Activated CD8-positive, alpha-beta T cell treated with anti-CD3 and anti-CD28 coated beads, Interleukin-2, amount 10 ng/mL, durations not matched to agents 7 days and 5 days (primary cell): ENCODE data around the gene FUT9. TPM values are rescaled to one million over a fixed set of nuclear protein-coding genes. Genes with fewer than 3 reads are reported as not detected.

Experiments used
- ATAC-seq: fragments of 150-1000 bp; cut with Tn5 transposase; one replicate; pipeline ENCODE4 v1.10.0; 2021; ENCODE audit warnings: moderate library complexity
- CTCF ChIA-PET: fragments of 350-600 bp; sonication (Branson Sonifier 250); formaldehyde crosslinking; loops from one replicate; lab custom pipeline; 2021; ENCODE audit warnings: antibody characterized with exemption; lab: Charles Lee
- POLR2A ChIA-PET: fragments of 350-600 bp; sonication (Branson Sonifier 250); formaldehyde crosslinking; loops from one replicate; lab custom pipeline; 2021; ENCODE audit warnings: antibody characterized with exemption; lab: Charles Lee
- DNase-seq: peaks from one replicate; pipeline ENCODE4 v3.0.0-alpha.2; 2020
- H3K27ac Mint-ChIP-seq: one replicate; pipeline ENCODE4 v1.8.0; 2021; ENCODE audit warnings: mild to moderate bottlenecking, mixed read lengths
- H3K27me3 Mint-ChIP-seq: one replicate; pipeline ENCODE4 v1.8.0; 2021; ENCODE audit warnings: low read depth, mixed read lengths
- H3K36me3 Mint-ChIP-seq: one replicate; pipeline ENCODE4 v1.8.0; 2021; ENCODE audit warnings: low read depth, mixed read lengths
- H3K4me1 Mint-ChIP-seq: one replicate; pipeline ENCODE4 v1.8.0; 2021; ENCODE audit warnings: low read depth, mixed read lengths
- H3K4me3 Mint-ChIP-seq: one replicate; pipeline ENCODE4 v1.8.0; 2021; ENCODE audit warnings: mild to moderate bottlenecking, mixed read lengths
- H3K9me3 Mint-ChIP-seq: one replicate; pipeline ENCODE4 v1.8.0; 2022; ENCODE audit warnings: mixed read lengths; ENCODE audit not compliant: insufficient read depth
- total RNA-seq, 2 experiments: library from RNA; stranded (reverse); gene quantifications; one replicate each; pipeline ENCODE4 v1.2.3, GENCODE V29; 2021

The FUT9 gene
- total RNA-seq, 2 experiments from 2014 or later: not detected

DNA sequence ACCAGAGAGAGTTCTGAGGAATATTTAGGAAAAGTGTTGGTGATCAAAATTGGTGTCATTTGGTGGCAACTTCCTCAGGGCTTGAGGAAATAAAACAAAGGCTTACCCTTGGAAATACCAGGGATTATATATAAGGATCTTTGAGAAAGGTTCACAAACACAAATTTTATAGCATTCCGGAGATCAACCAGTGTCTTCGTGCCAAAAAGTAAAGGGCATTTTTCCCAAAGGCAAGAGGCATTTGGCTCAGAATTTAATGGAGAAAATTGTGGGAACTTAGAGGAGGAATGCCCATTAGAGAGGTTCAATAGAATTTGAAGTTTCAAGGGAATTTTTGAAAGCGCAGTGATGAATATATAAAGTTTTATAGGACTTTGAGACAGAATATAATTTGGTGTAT lies 179.5 kb downstream of the FUT9 start:
- no peak for ATAC-seq
- DNase-seq: no peak
- Mint-ChIP-seq H3K4me3 (no peak overlapping the region), H3K9me3 (no peaks in the 10 kb centered on the region), H3K36me3 (no peaks in the 10 kb centered on the region), H3K4me1 (no peaks in the 10 kb centered on the region), H3K27ac (no peak overlapping the region), H3K27me3 (no peaks in the 10 kb centered on the region)
- POLR2A ChIA-PET: no interaction called here
- CTCF ChIA-PET: no interaction called here

DNA sequence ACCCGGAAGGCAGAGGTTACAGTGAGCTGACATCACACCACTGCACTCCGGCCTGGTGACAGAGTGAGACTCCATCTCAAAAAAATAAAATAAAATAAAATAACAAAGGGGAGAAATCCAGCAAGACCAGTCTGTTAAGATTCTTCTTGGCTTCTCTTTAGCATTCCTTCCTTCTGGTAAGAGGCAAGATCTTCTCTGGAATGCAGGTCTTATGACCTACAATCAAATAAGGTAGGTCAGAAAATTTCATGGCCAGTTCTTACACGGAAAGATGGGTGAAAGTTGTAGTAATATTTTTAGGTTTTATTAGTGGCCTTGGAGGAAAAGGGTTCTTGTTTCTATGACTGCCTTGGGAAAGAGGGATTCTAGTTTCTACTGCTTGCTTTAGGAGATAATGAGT lies 180.9 kb downstream of the FUT9 start:
- Mint-ChIP-seq H3K9me3 (no peaks in the 10 kb centered on the region), H3K4me3 (no peak overlapping the region), H3K27me3 (no peaks in the 10 kb centered on the region), H3K4me1 (no peaks in the 10 kb centered on the region), H3K27ac (no peak overlapping the region), H3K36me3 (no peaks in the 10 kb centered on the region)
- DNase-seq: no peak
- ATAC-seq: no peak
- ChIA-PET POLR2A (no interaction called here), CTCF (no interaction called here)

DNA sequence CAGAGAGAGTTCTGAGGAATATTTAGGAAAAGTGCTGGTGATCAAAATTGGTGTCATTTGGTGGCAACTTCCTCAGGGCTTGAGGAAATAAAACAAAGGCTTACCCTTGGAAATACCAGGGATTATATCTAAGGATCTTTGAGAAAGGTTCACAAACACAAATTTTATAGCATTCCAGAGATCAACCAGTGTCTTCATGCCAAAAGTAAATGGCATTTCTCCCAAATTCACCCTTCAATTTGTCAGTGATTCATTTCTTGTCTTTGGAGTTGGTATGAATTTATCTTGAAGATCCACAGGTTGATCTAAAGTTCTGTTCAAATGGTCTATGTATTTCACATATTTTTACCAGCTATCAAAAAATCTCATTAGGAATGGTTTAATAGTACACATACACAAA lies 181.5 kb downstream of the FUT9 start:
- no peak overlapping the region for H3K27ac Mint-ChIP-seq
- DNase-seq: no peak
- ChIA-PET POLR2A (no interaction called here), CTCF (no interaction called here)
- no peak for ATAC-seq
- H3K4me3 Mint-ChIP-seq: no peak overlapping the region
- no peaks in the 10 kb centered on the region for H3K27me3 Mint-ChIP-seq
- no peaks in the 10 kb centered on the region for H3K9me3 Mint-ChIP-seq
- H3K36me3 Mint-ChIP-seq: no peaks in the 10 kb centered on the region
- no peaks in the 10 kb centered on the region for H3K4me1 Mint-ChIP-seq

DNA sequence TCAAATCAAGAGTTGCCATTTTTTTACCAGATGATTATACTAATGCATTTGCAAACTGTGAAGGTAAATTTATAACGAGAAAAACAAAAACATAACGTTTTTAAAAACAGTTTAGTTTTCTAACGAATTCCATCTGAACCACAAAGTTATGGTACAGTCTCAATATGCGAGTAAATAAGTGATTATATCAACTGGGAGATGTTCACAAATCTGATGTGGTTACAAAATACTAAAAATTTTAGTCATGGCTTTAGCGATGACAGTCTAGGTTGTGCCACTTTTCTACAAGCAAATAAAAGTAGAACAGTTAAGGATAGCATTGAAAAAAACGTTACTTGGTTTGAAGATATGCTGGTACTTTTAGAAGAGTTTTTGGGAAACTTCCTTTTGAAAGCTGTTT lies 186.8 kb downstream of the FUT9 start:
- no peaks in the 10 kb centered on the region for H3K4me1 Mint-ChIP-seq
- no peaks in the 10 kb centered on the region for H3K36me3 Mint-ChIP-seq
- no peaks in the 10 kb centered on the region for H3K9me3 Mint-ChIP-seq
- ChIA-PET POLR2A (no interaction called here), CTCF (no interaction called here)
- DNase-seq (no peak), ATAC-seq (no peak)
- H3K27me3 Mint-ChIP-seq: no peaks in the 10 kb centered on the region
- no peak overlapping the region for H3K27ac Mint-ChIP-seq
- no peak overlapping the region for H3K4me3 Mint-ChIP-seq

DNA sequence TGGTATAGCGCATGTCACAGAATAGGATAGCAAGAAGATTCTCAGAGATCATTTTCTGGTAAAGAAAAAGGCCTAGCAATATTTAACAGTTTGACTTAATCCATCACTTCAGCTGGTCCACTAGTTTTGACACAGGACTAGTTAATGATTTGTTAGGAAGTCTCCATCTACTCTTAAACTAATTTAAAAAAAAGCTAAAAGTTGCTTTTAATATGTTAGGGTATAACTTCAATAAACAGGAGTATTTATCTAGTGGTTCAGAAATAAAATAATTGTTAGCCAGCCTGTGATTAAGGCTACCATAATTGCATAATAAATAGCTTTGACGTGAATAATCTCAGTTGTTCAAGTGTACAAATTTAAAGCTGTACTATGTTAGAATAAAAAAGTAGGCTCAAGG lies 195.6 kb downstream of the FUT9 start:
- H3K36me3 Mint-ChIP-seq: no peaks in the 10 kb centered on the region
- no peak overlapping the region for H3K4me3 Mint-ChIP-seq
- H3K27ac Mint-ChIP-seq: no peak overlapping the region
- H3K4me1 Mint-ChIP-seq: no peaks in the 10 kb centered on the region
- ChIA-PET POLR2A (no interaction called here), CTCF (no interaction called here)
- ATAC-seq (no peak), DNase-seq (no peak)
- H3K9me3 Mint-ChIP-seq: no peaks in the 10 kb centered on the region
- H3K27me3 Mint-ChIP-seq: no peaks in the 10 kb centered on the region

DNA sequence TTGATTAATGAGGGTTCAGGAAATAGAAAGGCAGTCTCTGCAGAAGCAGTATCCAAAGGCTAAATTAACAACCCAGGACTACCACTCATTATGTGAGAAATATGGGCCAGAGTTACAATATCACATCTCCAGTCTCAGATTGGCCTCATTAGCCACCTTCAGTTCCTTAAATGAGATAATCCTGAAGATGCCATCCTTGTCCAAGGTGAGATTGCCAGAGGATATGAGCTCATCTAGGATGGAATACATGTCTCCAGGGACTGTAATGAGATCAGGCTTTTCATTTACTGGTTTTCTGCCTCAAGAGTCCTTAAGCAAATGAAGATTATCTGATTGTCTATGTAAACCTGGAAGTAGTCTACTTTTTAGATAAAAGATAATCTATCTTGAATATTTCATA lies 196.3 kb downstream of the FUT9 start:
- DNase-seq (no peak), ATAC-seq (no peak)
- ChIA-PET CTCF (no interaction called here), POLR2A (no interaction called here)
- Mint-ChIP-seq H3K4me3 (no peak overlapping the region), H3K27me3 (no peaks in the 10 kb centered on the region), H3K27ac (no peak overlapping the region), H3K36me3 (no peaks in the 10 kb centered on the region), H3K9me3 (no peaks in the 10 kb centered on the region), H3K4me1 (no peaks in the 10 kb centered on the region)

DNA sequence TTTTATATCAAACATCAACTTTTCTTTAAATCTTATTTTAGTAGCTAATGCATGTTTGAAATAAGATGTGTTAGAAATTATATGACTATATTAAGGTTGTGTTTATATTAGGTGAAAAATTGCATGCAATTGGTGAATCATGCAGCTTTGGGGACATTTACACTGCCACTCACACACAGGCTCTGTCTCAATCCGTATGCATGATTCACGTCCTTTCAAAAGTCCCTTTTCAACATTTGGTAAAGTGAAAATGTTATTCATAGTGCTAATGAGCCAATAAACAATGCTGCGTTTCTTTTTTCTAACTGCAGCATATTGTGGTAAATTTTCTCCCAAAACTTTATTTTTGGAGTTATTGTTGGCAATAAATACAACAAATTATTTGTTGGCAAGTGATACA lies 198.0 kb downstream of the FUT9 start:
- no peaks in the 10 kb centered on the region for H3K4me1 Mint-ChIP-seq
- H3K36me3 Mint-ChIP-seq: no peaks in the 10 kb centered on the region
- DNase-seq (no peak), ATAC-seq (no peak)
- no peak overlapping the region for H3K27ac Mint-ChIP-seq
- H3K9me3 Mint-ChIP-seq: no peaks in the 10 kb centered on the region
- H3K4me3 Mint-ChIP-seq: no peak overlapping the region
- no peaks in the 10 kb centered on the region for H3K27me3 Mint-ChIP-seq
- ChIA-PET CTCF (no interaction called here), POLR2A (no interaction called here)

DNA sequence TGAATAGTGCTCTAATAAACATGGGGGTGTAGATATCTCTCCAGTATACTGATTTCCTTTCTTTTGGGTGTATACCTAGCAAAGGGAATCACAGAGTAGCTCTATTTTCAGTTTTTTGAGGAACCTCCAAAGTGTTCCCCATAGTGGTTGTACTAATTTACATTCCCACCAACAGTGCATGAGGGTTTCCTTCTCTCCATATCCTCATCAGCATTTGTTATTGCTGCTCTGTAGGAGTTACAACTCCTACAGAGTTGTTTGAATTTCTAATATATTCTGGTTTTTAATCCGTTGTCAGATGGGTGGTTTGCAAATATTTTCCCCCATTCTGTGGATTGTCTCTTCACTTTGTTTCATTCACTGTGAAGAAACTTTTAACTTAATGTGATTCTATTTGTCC lies 207.9 kb downstream of the FUT9 start:
- POLR2A ChIA-PET: no interaction called here
- H3K9me3 Mint-ChIP-seq: no peaks in the 10 kb centered on the region
- ATAC-seq (no peak), DNase-seq (no peak)
- no peaks in the 10 kb centered on the region for H3K27me3 Mint-ChIP-seq
- no peaks in the 10 kb centered on the region for H3K36me3 Mint-ChIP-seq
- H3K27ac Mint-ChIP-seq: no peak overlapping the region
- H3K4me1 Mint-ChIP-seq: no peaks in the 10 kb centered on the region
- no peak overlapping the region for H3K4me3 Mint-ChIP-seq
- CTCF ChIA-PET: no interaction called here

DNA sequence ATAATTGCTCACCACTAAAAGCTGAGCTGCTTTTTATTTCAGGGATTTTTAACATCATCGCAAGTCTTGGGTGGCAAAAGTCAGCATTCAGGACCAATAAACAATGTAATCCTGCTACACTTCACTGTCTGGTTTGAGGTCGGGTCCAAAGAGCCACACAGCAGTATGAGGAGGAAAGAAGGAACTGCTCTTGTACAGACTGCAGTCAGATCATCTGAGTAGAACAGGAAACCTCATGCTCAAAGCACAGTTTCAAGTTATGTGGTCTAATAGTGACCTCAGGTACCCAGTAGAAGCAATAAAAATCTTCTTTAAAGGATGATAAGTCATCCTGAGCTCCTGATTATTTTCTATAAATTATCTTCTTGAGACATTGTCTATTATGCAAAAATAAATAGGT lies 211.4 kb downstream of the FUT9 start:
- H3K36me3 Mint-ChIP-seq: no peaks in the 10 kb centered on the region
- CTCF ChIA-PET: no interaction called here
- no peaks in the 10 kb centered on the region for H3K4me1 Mint-ChIP-seq
- no peaks in the 10 kb centered on the region for H3K9me3 Mint-ChIP-seq
- POLR2A ChIA-PET: no interaction called here
- H3K4me3 Mint-ChIP-seq: no peak overlapping the region
- no peak for ATAC-seq
- H3K27ac Mint-ChIP-seq: no peak overlapping the region
- no peaks in the 10 kb centered on the region for H3K27me3 Mint-ChIP-seq
- DNase-seq: no peak

DNA sequence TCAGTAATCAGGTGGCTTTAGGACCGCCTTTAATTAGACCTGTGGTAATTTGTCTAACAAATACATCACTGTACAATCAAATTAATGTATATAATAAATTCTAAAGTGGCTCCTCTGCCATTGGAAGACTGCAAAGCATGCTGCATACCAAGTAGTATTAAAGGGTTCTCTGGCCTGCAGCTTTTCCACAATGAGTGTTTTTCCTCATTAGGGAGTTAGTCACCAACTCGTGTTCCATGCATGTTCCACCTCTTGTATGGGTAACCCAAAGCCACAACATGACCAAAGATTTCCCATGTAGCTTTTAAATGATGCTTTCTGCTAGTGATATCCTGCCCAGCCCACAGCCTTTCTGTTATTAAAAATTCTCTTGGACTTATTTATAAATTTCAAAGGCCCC lies 218.7 kb downstream of the FUT9 start:
- ChIA-PET POLR2A (no interaction called here), CTCF (no interaction called here)
- ATAC-seq (no peak), DNase-seq (no peak)
- Mint-ChIP-seq H3K9me3 (no peaks in the 10 kb centered on the region), H3K27me3 (no peaks in the 10 kb centered on the region), H3K36me3 (no peaks in the 10 kb centered on the region), H3K4me3 (no peak overlapping the region), H3K27ac (no peak overlapping the region), H3K4me1 (no peaks in the 10 kb centered on the region)

DNA sequence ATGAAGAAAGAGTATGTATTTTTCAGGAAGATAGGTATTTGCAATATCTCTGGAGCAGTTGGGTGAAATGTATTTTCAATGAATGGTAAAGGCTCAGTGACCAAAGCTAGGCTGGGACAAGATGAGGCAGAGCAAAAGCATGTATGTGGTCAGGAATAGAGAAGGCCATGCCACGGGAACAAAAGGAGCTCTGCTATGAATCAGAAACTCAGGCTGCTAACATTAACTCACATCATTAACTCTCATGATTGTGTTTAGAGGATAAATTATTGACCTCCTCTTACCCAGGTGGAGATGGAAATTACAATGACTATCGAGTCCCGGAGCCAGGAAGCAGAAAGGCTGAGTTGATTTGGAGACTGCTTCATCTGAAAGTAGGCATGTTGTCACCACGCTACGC lies 220.2 kb downstream of the FUT9 start:
- DNase-seq (no peak), ATAC-seq (no peak)
- Mint-ChIP-seq H3K36me3 (no peaks in the 10 kb centered on the region), H3K27ac (no peak overlapping the region), H3K9me3 (no peaks in the 10 kb centered on the region), H3K4me1 (no peaks in the 10 kb centered on the region), H3K27me3 (no peaks in the 10 kb centered on the region), H3K4me3 (no peak overlapping the region)
- ChIA-PET POLR2A (no interaction called here), CTCF (no interaction called here)

DNA sequence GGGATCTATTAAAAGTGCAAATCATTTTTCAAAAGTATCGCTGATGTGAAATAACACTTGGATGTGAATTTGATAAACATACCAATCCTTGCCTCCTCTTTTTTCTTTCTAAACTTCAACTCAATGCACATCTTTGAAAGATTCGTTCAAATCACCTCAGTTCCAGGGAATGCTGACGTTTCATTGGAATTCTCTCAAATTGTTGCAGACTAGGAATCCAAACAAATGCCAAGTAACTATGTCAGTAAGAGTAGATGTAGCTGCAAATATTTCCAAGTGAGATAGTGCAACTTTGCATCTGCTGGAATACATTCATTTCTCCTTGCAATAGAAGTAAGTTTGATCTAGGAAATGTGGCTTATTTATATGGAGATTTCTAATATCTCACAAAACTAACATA lies 220.7 kb downstream of the FUT9 start:
- Mint-ChIP-seq H3K36me3 (no peaks in the 10 kb centered on the region), H3K4me3 (no peak overlapping the region), H3K27ac (no peak overlapping the region), H3K4me1 (no peaks in the 10 kb centered on the region), H3K27me3 (no peaks in the 10 kb centered on the region), H3K9me3 (no peaks in the 10 kb centered on the region)
- DNase-seq (no peak), ATAC-seq (no peak)
- ChIA-PET POLR2A (no interaction called here), CTCF (no interaction called here)

DNA sequence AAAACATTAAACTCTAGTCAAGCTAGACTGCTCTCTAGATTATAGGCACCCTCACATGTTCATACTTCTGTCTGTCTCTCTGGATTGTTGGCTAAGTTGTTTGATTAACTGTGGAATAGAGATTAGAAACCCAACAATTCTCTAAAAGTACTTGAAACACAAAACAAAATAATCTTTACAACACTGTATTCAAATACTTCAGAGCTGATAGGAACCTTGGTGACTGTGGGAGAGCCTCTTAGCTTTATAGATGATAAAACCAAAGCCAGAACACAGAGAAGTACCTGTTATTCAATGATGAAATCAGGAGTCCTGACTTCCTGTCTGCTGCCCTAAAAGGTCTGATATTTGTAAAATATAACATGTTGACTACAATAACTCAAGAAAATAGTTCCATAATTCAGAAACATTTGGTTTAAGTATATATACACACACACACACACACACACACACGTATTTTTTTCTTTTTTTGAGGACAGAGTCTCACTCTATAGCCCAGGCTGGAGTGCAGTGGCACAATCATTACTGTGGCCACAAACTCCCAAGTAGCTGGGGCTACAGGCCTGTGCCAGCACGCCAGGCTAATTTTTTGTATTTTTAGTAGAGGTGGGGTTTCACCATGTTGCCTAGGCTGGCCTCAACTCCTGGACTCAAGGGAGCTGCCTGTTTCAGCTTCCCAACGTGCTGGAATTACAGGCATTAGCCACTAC lies 222.0 kb downstream of the FUT9 start:
- Mint-ChIP-seq H3K27me3 (no peaks in the 10 kb centered on the region), H3K4me3 (no peak overlapping the region), H3K36me3 (no peaks in the 10 kb centered on the region), H3K4me1 (no peaks in the 10 kb centered on the region), H3K27ac (no peak overlapping the region), H3K9me3 (no peaks in the 10 kb centered on the region)
- ChIA-PET CTCF (no interaction called here), POLR2A (no interaction called here)
- ATAC-seq (no peak), DNase-seq (no peak)
